CD14-positive monocyte (primary cell): ENCODE measurements around the gene CAMTA1. TPM values are rescaled to one million over a fixed set of nuclear protein-coding genes. Genes with fewer than 3 reads are reported as not detected.

Source experiments
- DNase-seq, 3 donors: peaks; one replicate each; pipeline ENCODE4 v3.0.0-alpha.2; 2011 to 2022
- H2AFZ ChIP-seq: 2 replicates; pipeline ENCODE4 v1.6.0; 2012; ENCODE audit warnings: mild to moderate bottlenecking, low read depth, low read length, inconsistent platforms; ENCODE audit not compliant: insufficient read depth, poor library complexity, severe bottlenecking
- H3K27ac ChIP-seq, 2 donors: 1 replicate in 1 of 2; 2 replicates in 1 of 2; pipeline ENCODE4 v1.5.1; 2012 to 2013; ENCODE audit warnings: low read length in 2 of 2, control low read depth in 1 of 2, inconsistent platforms in 1 of 2, low read depth in 1 of 2, mild to moderate bottlenecking in 1 of 2
- H3K27me3 ChIP-seq, 2 donors: one replicate each; pipeline versions ENCODE4 v1.6.0 to v1.6.1; 2011 to 2013; ENCODE audit warnings: low read length in 2 of 2; ENCODE audit not compliant: control insufficient read depth in 2 of 2, insufficient read depth in 2 of 2
- H3K36me3 ChIP-seq, 2 donors: replicated peaks in 1 of 2; 1 replicate in 1 of 2; 2 replicates in 1 of 2; pipeline versions ENCODE4 v1.5.1 to v1.6.1; 2012 to 2013; ENCODE audit warnings: low read length in 2 of 2, control low read depth in 1 of 2, inconsistent platforms in 1 of 2, mild to moderate bottlenecking in 1 of 2; ENCODE audit not compliant: insufficient read depth in 2 of 2, control insufficient read depth in 1 of 2
- H3K4me1 ChIP-seq, 2 donors: 1 replicate in 1 of 2; 2 replicates in 1 of 2; pipeline versions ENCODE4 v1.5.1 to v1.6.1; 2012 to 2013; ENCODE audit warnings: low read length in 2 of 2, control low read depth in 1 of 2, inconsistent platforms in 1 of 2, mild to moderate bottlenecking in 1 of 2, moderate library complexity in 1 of 2; ENCODE audit not compliant: insufficient read depth in 2 of 2, control insufficient read depth in 1 of 2
- H3K4me2 ChIP-seq: replicated peaks from 2 replicates; pipeline ENCODE3; 2012; ENCODE audit warnings: low read length, moderate library complexity, mild to moderate bottlenecking; ENCODE audit not compliant: poor library complexity, severe bottlenecking; ENCODE audit errors: extremely low read depth
- H3K4me3 ChIP-seq, 3 experiments: fragments of 200-600 bp in 1 of 3; sonication (generic) in 1 of 3; replicated peaks in 1 of 3; 1 replicate in 2 of 3; 2 replicates in 1 of 3; pipeline ENCODE4 v1.5.1; 2011 to 2013; ENCODE audit warnings: low read length in 3 of 3, mild to moderate bottlenecking in 3 of 3, control low read depth in 2 of 3, low read depth in 2 of 3, inconsistent platforms in 1 of 3, moderate library complexity in 1 of 3
- H3K79me2 ChIP-seq: 2 replicates; pipeline ENCODE4 v1.6.0; 2012; ENCODE audit warnings: mild to moderate bottlenecking, control low read depth, inconsistent platforms, low read length, moderate library complexity; ENCODE audit not compliant: insufficient read depth
- H3K9ac ChIP-seq: 2 replicates; pipeline ENCODE4 v1.6.0; 2017; ENCODE audit warnings: low read length, mild to moderate bottlenecking; ENCODE audit not compliant: insufficient read depth, poor library complexity, severe bottlenecking
- H3K9me3 ChIP-seq, 2 donors: replicated peaks in 1 of 2; 1 replicate in 1 of 2; 2 replicates in 1 of 2; pipeline versions ENCODE4 v1.5.1 to v1.6.1; 2012 to 2013; ENCODE audit warnings: low read length in 2 of 2, control low read depth in 1 of 2; ENCODE audit not compliant: control insufficient read depth in 1 of 2, insufficient read depth in 1 of 2
- H4K20me1 ChIP-seq: 2 replicates; pipeline ENCODE4 v1.6.0; 2012; ENCODE audit warnings: mild to moderate bottlenecking, low read length, control low read depth, moderate library complexity; ENCODE audit not compliant: insufficient read depth
- H3K27ac Mint-ChIP-seq, 7 donors: one replicate each; pipeline ENCODE4 v1.8.0; 2020; ENCODE audit warnings: mild to moderate bottlenecking in 7 of 7, mixed read lengths in 7 of 7, moderate library complexity in 6 of 7, inconsistent platforms in 2 of 7
- H3K27me3 Mint-ChIP-seq, 3 donors: one replicate each; pipeline ENCODE4 v1.8.0; 2021 to 2022; ENCODE audit warnings: low read depth in 3 of 3, mild to moderate bottlenecking in 3 of 3, mixed read lengths in 3 of 3, moderate library complexity in 3 of 3, inconsistent platforms in 1 of 3
- H3K36me3 Mint-ChIP-seq, 2 donors: one replicate each; pipeline ENCODE4 v1.8.0; 2020; ENCODE audit warnings: mixed read lengths in 2 of 2, inconsistent platforms in 1 of 2, mild to moderate bottlenecking in 1 of 2
- H3K4me1 Mint-ChIP-seq: one replicate; pipeline ENCODE4 v1.8.0; 2020; ENCODE audit warnings: mild to moderate bottlenecking, mixed read lengths
- H3K4me3 Mint-ChIP-seq, 2 donors: one replicate each; pipeline ENCODE4 v1.8.0; 2020; ENCODE audit warnings: mild to moderate bottlenecking in 2 of 2, mixed read lengths in 2 of 2, moderate library complexity in 1 of 2
- H3K9me3 Mint-ChIP-seq, 7 donors: one replicate each; pipeline ENCODE4 v1.8.0; 2020 to 2022; ENCODE audit warnings: mixed read lengths in 7 of 7, mild to moderate bottlenecking in 6 of 7, moderate library complexity in 6 of 7, inconsistent platforms in 2 of 7
- WGBS: methylation state at CpG from one replicate; pipeline ENCODE4 v1.1.5; 2013; ENCODE audit warnings: missing lambda C conversion rate; ENCODE audit not compliant: insufficient coverage; 5-methylcytosine and 5-hydroxymethylcytosine counted together
- intact Hi-C, 2 donors: fragments of 100-400 bp; cut with micrococcal nuclease; formaldehyde crosslinking; loops; one replicate each; pipeline versions ENCODE4 v1.15.0 to v1.15.1; 2023
- polyA plus RNA-seq, 3 donors: library from polyadenylated mRNA; depleted of rRNA in 1 of 3; unstranded in 2 of 3; stranded (reverse) in 1 of 3; fragments of 300-500 nt in 2 of 3; fragments of >200 nt in 1 of 3; fragmentation: Illumina TruSeq in 2 of 3; gene quantifications; 1 replicate in 2 of 3; 2 replicates in 1 of 3; pipeline ENCODE4 v1.2.3, GENCODE V29; 2012 to 2021
- TF ChIP-seq, protein P1 (sequence below): fragments of 200-600 bp; IDR thresholded peaks from one replicate; pipeline ENCODE4 v1.8.0; 2022; ENCODE audit warnings: antibody characterized with exemption, mild to moderate bottlenecking

CAMTA1 gene
- polyA plus RNA-seq, 3 donors: 52.0 to 89.6 (median 78.3) TPM

DNA sequence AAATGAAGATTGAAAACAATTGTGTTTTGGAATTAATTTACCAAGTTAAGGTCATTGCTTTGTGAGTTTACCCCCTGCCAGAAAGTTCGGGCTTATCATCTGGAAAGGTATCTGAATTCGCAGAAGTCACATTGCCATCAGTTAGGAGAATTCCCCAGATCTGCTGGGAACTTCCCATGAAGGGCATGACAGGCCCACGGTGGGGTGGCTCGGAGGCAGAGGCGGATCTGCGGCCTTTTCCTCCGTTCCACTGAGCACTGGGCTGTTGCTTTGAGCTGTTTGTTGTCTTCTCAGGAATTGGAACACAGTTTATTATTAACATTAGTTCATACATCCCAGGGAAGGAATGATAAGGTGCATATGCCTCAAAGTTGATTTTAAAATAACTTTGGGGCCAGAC, 320.0 kb downstream of the CAMTA1 start:
- Mint-ChIP-seq H3K27ac (no peak overlapping the region), H3K36me3 (no peaks in the 10 kb centered on the region), H3K4me3 (no peak overlapping the region), H3K27me3 (peaks cover 2 to 13% (median 11%) of the 10 kb centered on the region in 3 donors), H3K9me3 (peaks cover 0 to 3% (median 0%) of the 10 kb centered on the region in 7 donors), H3K4me1 (peaks cover 4% of the 10 kb centered on the region)
- DNase-seq: no peak
- TF ChIP-seq, protein P1, sequence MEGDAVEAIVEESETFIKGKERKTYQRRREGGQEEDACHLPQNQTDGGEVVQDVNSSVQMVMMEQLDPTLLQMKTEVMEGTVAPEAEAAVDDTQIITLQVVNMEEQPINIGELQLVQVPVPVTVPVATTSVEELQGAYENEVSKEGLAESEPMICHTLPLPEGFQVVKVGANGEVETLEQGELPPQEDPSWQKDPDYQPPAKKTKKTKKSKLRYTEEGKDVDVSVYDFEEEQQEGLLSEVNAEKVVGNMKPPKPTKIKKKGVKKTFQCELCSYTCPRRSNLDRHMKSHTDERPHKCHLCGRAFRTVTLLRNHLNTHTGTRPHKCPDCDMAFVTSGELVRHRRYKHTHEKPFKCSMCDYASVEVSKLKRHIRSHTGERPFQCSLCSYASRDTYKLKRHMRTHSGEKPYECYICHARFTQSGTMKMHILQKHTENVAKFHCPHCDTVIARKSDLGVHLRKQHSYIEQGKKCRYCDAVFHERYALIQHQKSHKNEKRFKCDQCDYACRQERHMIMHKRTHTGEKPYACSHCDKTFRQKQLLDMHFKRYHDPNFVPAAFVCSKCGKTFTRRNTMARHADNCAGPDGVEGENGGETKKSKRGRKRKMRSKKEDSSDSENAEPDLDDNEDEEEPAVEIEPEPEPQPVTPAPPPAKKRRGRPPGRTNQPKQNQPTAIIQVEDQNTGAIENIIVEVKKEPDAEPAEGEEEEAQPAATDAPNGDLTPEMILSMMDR: no peak
- no peak overlapping the region for H2AFZ ChIP-seq
- H3K4me2 ChIP-seq: no peak overlapping the region
- 83% methylated on average over 2 of the region's 7 CpGs for WGBS
- H3K79me2 ChIP-seq: no peaks in the 10 kb centered on the region
- intact Hi-C loops: no loop called here
- H4K20me1 ChIP-seq: no peaks in the 10 kb centered on the region
- H3K4me1 ChIP-seq: no peaks in the 10 kb centered on the region
- no peaks in the 10 kb centered on the region for H3K27me3 ChIP-seq
- no peaks in the 10 kb centered on the region for H3K9me3 ChIP-seq
- no peaks in the 10 kb centered on the region for H3K36me3 ChIP-seq
- no peak overlapping the region for H3K4me3 ChIP-seq
- H3K9ac ChIP-seq: no peak overlapping the region
- H3K27ac ChIP-seq: no peak overlapping the region

DNA sequence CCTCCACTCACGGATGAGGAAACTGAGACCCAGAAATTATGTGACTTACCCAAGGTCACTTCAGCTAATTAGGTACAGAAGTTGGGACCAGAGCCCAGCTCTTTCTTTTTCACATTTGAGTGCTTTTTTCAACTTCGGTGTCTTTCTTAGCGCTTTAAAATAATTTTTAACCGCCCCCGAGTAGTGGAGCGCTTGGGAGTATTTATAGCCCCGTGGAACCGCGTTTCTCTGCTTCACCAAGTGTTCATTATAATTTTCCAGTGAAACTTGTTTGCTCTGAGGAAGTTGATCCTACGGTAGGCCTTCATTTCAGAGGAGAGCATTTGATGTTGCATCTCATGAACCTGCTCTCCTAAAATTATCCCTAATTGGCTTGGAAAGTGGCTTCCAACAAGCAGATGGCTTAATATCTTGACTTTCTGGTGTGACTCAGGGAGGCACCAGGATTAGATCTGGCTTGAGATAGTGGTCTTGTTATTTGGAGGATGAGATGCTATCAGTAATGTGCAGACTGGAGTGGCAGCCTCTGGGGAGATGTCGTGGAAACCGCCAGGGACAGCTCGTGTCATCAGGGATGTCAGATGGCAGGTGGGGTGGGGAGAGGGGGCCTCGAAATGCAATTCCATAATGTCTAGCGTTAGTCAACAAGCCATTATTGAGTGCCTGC, 321.3 kb downstream of the CAMTA1 start:
- H3K27ac ChIP-seq: no peak overlapping the region
- no peak overlapping the region for H3K27ac Mint-ChIP-seq
- peaks cover 2 to 16% (median 13%) of the 10 kb centered on the region in 3 donors for H3K27me3 Mint-ChIP-seq
- no peak for DNase-seq
- no peak overlapping the region for H3K4me3 Mint-ChIP-seq
- H2AFZ ChIP-seq: no peak overlapping the region
- no peaks in the 10 kb centered on the region for H4K20me1 ChIP-seq
- TF ChIP-seq, protein P1: no peak
- no peaks in the 10 kb centered on the region for H3K4me1 ChIP-seq
- intact Hi-C loops: no loop called here
- H3K9me3 Mint-ChIP-seq: peaks cover 0 to 3% (median 0%) of the 10 kb centered on the region in 7 donors
- no peak overlapping the region for H3K4me2 ChIP-seq
- no peak overlapping the region for H3K9ac ChIP-seq
- H3K27me3 ChIP-seq: no peaks in the 10 kb centered on the region
- no peak overlapping the region for H3K4me3 ChIP-seq
- no peaks in the 10 kb centered on the region for H3K79me2 ChIP-seq
- H3K4me1 Mint-ChIP-seq: peaks cover 4% of the 10 kb centered on the region
- H3K36me3 Mint-ChIP-seq: no peaks in the 10 kb centered on the region
- 68% methylated on average over 6 of the region's 15 CpGs for whole genome bisulfite sequencing
- no peaks in the 10 kb centered on the region for H3K9me3 ChIP-seq
- H3K36me3 ChIP-seq: no peaks in the 10 kb centered on the region
